ENCODE data around the gene KCNK18. TPM values are rescaled to one million over a fixed set of nuclear protein-coding genes. Genes with fewer than 3 reads are reported as not detected.

KCNK18 gene
- total RNA-seq, 1 experiment from 2014 or later, result not detected

DNA sequence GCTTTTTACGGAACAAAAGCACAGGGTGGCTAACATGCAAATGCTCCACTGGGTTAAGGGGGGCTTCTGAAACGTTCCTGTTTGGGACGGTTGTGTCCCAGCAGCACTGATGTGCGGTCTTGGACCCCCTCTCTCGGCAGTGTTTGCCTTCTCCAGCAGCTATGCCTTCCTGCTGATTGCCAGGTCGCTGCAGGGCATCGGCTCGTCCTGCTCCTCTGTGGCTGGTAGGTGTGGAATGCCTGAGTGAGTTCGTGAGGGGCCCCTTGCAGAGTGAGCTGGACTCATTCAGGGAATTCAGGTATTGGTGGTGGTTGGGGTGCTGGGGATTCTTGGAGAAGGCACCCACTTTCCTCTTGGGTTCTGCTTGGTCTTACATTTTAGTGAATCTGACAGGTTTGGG is 56.6 kb downstream of the KCNK18 start:
- TF ChIP-seq POLR2AphosphoS5 (IDR thresholded peaks at IDR 0.05; ENCODE audit: low read depth, low read length), result no peak
- TF ChIP-seq, protein P1, sequence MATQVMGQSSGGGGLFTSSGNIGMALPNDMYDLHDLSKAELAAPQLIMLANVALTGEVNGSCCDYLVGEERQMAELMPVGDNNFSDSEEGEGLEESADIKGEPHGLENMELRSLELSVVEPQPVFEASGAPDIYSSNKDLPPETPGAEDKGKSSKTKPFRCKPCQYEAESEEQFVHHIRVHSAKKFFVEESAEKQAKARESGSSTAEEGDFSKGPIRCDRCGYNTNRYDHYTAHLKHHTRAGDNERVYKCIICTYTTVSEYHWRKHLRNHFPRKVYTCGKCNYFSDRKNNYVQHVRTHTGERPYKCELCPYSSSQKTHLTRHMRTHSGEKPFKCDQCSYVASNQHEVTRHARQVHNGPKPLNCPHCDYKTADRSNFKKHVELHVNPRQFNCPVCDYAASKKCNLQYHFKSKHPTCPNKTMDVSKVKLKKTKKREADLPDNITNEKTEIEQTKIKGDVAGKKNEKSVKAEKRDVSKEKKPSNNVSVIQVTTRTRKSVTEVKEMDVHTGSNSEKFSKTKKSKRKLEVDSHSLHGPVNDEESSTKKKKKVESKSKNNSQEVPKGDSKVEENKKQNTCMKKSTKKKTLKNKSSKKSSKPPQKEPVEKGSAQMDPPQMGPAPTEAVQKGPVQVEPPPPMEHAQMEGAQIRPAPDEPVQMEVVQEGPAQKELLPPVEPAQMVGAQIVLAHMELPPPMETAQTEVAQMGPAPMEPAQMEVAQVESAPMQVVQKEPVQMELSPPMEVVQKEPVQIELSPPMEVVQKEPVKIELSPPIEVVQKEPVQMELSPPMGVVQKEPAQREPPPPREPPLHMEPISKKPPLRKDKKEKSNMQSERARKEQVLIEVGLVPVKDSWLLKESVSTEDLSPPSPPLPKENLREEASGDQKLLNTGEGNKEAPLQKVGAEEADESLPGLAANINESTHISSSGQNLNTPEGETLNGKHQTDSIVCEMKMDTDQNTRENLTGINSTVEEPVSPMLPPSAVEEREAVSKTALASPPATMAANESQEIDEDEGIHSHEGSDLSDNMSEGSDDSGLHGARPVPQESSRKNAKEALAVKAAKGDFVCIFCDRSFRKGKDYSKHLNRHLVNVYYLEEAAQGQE (IDR thresholded peaks at IDR 0.05; ENCODE audit: insufficient read depth in 1 of 2, low read depth in 2 of 2, low read length in 1 of 2), result no peak
- no peak for TF ChIP-seq TCF7L2 (IDR thresholded peaks at IDR 0.05; ENCODE audit: low read depth, low read length)
- no peak for TF ChIP-seq SIN3A (IDR thresholded peaks at IDR 0.05; ENCODE audit: borderline replicate concordance, insufficient read depth, low read depth, low read length)
- TF ChIP-seq, protein P2, sequence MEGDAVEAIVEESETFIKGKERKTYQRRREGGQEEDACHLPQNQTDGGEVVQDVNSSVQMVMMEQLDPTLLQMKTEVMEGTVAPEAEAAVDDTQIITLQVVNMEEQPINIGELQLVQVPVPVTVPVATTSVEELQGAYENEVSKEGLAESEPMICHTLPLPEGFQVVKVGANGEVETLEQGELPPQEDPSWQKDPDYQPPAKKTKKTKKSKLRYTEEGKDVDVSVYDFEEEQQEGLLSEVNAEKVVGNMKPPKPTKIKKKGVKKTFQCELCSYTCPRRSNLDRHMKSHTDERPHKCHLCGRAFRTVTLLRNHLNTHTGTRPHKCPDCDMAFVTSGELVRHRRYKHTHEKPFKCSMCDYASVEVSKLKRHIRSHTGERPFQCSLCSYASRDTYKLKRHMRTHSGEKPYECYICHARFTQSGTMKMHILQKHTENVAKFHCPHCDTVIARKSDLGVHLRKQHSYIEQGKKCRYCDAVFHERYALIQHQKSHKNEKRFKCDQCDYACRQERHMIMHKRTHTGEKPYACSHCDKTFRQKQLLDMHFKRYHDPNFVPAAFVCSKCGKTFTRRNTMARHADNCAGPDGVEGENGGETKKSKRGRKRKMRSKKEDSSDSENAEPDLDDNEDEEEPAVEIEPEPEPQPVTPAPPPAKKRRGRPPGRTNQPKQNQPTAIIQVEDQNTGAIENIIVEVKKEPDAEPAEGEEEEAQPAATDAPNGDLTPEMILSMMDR (IDR thresholded peaks at IDR 0.05), result no peak
- BruUV-seq (replicated peaks), result no TSS peak
- Histone ChIP-seq H3K4me3 (ENCODE audit: low read depth in 2 of 2, low read length in 2 of 2) (no peak overlapping the region), H3K9me3 (ENCODE audit: control insufficient read depth, insufficient read depth, low read depth, low read length) (no peaks in the 10 kb centered on the region), H3K36me3 (ENCODE audit: control insufficient read depth, insufficient read depth, low read length) (no peaks in the 10 kb centered on the region), H3K27ac (ENCODE audit: low read length) (no peak overlapping the region), H3K27me3 (ENCODE audit: control insufficient read depth, insufficient read depth, low read length) (peaks cover 32% of the 10 kb centered on the region), H3K4me1 (ENCODE audit: control insufficient read depth, insufficient read depth, low read length) (no peaks in the 10 kb centered on the region)
- DNase-seq (ENCODE audit: low read depth, low spot score), result no peak
- in situ Hi-C loops (cut with HindIII; ENCODE audit: low pct_unique_long_range_greater_than_20kb, low sequenced_read_pairs), result no loop called here
- intact Hi-C loops (cut with micrococcal nuclease; ENCODE audit: unreplicated experiment), result no loop called here
- ChIA-PET CTCF (no interaction called here), POLR2A (no interaction called here)
- no peak for ATAC-seq

DNA sequence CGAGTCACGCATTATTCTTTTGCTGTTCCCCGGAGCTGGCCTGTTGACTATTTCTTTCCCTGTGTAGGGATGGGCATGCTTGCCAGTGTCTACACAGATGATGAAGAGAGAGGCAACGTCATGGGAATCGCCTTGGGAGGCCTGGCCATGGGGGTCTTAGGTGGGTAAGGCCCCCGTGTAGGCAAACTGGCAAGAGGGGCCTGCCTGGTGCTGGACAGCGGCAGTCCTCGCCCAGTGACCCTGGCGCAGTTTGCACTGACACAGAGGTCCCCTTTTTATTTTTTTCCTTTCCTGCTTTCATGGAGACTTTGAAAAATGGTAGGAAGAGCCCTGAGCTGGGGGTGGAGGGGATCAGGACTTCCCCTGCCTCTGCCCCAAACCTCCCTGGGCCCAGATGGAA is 57.0 kb downstream of the KCNK18 start:
- POLR2A ChIA-PET, result no interaction called here
- in situ Hi-C loops (cut with HindIII; ENCODE audit: low pct_unique_long_range_greater_than_20kb, low sequenced_read_pairs), result no loop called here
- DNase-seq (ENCODE audit: low read depth, low spot score) (no peak), ATAC-seq (no peak)
- TF ChIP-seq, protein P1 (IDR thresholded peaks at IDR 0.05; ENCODE audit: insufficient read depth in 1 of 2, low read depth in 2 of 2, low read length in 1 of 2), result peak; percentile 65 to 78
- no peak for TF ChIP-seq TCF7L2 (IDR thresholded peaks at IDR 0.05; ENCODE audit: low read depth, low read length)
- BruUV-seq (replicated peaks), result no TSS peak
- Histone ChIP-seq H3K4me1 (ENCODE audit: control insufficient read depth, insufficient read depth, low read length) (no peaks in the 10 kb centered on the region), H3K27me3 (ENCODE audit: control insufficient read depth, insufficient read depth, low read length) (peaks cover 31% of the 10 kb centered on the region), H3K27ac (ENCODE audit: low read length) (no peak overlapping the region), H3K36me3 (ENCODE audit: control insufficient read depth, insufficient read depth, low read length) (no peaks in the 10 kb centered on the region), H3K4me3 (ENCODE audit: low read depth in 2 of 2, low read length in 2 of 2) (no peak overlapping the region), H3K9me3 (ENCODE audit: control insufficient read depth, insufficient read depth, low read depth, low read length) (no peaks in the 10 kb centered on the region)
- CTCF ChIA-PET, result no interaction called here
- intact Hi-C loops (cut with micrococcal nuclease; ENCODE audit: unreplicated experiment), result no loop called here

Measured in Panc1 (cell line).